HT-29 (cell line): ENCODE data around the gene GPR15LG. TPM values are rescaled to one million over a fixed set of nuclear protein-coding genes. Genes with fewer than 3 reads are reported as not detected.
"Not testable (repeated sequence)": the region's sequence is repeated elsewhere in the genome, so short reads cannot be mapped to it uniquely, and the experiment has no call there.

Source experiments
- DNase-seq: peaks from one replicate; pipeline ENCODE4 v3.0.0-alpha.2; 2015; ENCODE audit warnings: low spot score
- total RNA-seq: library from RNA; depleted of rRNA; stranded (reverse); fragments of >200 nt; shearing (Covaris generic); gene quantifications from 2 replicates; pipeline ENCODE4 v1.2.3, GENCODE V29; 2014

GPR15LG gene
- total RNA-seq, 1 experiment from 2014 or later, result not detected

DNA sequence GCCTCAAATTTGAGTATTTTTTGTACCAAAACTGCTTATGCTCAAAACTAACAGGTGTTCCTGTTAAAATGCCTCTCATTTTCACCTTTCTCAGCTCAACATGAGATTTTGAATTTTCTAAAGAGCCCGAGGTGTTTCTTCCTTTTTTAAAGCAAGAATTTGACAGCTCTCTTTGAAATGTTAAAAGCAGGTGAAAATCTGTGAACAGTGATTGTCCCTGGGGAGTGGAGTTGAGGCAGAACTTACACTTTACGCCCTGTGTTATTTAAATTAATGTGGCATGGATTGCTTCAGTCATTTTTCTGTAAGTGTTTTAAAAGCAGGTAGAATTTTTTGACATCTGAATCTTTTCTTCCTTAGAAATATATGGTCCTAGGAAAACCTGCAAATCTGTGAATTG, 9.2 kb upstream of the GPR15LG start:
- no peak for DNase-seq

DNA sequence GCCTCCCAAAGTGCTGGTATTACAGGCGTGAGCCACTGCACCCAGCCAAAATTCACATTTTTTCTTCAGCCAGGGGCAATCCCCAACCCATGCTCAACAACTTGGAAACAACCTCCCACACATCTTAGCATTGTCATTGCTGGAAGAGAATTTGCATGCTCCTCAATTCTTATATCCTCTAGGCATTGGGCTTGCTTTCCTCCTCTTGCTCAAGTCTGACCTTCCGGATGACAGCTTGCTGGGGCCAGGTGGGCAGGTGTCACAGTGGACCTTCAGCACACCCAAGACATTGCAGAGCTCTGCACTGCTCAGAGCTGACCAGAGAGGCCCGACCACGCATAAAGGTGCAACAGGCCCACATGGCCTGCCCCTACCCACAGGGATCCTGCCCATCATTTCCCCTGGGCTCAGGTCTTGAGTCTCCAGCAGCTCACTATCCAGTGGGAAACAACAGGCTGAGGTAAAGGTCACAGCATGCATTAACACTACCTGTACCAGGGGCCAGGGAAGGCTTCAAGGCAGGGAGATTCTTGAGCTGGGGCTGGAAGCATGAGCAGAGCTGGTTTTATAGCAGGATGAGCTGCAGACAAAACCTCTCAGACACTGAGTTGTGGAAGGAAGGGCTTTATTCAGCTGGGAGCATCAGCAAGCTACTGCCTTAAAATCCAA, 6.8 kb upstream of the GPR15LG start:
- DNase-seq, result no peak

DNA sequence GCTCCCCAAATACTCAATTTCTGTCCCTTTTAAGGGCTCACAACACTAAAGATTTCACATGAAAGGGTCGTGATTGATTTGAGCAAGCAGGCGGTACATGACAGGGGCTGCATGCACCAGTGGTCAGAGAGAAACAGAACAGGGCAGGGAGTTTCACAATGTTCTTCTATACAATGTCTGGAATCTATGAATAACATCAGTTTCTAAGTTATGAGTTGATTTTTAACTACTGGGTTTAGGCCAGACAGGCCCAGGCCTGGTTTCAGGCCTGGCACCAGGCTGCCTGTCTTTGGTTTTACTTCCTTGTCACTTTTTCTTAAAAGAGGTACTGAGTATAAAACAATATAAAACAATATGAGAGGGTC, 6.3 kb upstream of the GPR15LG start:
- not testable (repeated sequence) for DNase-seq

- not testable (repeated sequence) for DNase-seq
Observed at GRCh38 chr10:84168382-84168781, 5.2 kb upstream of the GPR15LG start.

DNA sequence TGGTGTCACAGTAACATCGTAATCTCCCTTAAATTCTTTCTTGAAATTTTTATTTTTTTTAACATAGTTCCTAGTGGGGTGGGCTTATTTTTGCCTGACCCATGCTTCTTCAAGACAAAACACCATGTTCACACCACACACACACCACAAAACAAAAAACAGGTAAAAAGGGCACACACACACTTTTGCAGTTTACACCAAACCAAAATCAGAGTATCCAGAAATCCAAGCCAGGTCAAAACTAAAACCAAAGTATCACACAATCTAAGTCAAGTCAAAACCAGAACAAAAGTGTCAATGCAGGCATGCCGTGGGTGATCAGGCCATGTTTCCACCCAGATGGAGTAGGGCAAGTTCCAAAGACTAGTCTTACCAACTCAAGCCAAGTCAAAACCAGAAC, 2.4 kb upstream of the GPR15LG start:
- DNase-seq, result not testable (repeated sequence)

GRCh38 chr10:84171700-84172466, 1.7 kb upstream of the GPR15LG start:
- not testable (repeated sequence) for DNase-seq

DNA sequence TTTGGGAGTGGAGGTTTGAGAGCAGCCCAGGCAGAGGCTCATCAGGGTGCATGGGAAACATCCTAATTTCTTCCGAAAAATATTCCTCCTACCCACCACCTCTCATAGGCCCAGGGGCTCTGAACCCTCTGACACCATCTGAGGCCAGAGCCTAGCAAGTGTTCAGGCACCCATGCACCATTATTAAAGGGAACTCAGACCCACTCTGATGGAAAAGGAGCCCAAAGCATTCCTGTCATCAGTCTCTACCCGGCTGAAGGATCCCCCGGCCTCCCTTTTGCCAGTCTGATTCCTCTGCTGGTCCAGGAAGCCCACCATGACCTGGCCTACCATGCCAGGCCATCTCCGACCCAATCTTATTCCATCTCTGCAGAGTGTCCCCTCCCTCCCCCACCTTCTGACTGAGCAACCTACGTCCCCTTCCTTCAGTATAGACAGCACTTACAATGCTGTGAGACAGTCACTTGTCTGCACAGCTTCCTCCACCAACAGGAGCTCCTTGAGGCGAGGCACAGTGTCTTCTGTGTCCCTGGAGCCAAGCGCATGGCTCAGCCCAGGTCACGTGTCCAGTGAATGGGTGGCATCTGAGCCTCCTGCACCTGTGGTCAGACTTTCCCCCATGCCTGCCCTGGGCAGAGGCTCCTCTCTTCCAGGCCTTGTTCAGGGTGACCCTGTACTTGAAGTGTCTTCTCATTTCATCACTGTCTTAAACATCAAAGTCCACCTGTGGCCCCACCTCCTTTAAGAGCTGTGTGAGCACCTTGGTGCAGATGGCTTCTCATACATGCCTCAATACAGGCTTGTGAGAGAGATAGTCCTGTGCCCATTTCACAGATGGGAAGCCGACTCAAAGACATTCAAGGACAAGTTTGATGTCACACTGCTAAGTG, 889 bp upstream of the GPR15LG start:
- DNase-seq, result no peak

- DNase-seq, result no peak
Observed at GRCh38 chr10:84175436-84175835, 1.8 kb downstream of the GPR15LG start.

DNA sequence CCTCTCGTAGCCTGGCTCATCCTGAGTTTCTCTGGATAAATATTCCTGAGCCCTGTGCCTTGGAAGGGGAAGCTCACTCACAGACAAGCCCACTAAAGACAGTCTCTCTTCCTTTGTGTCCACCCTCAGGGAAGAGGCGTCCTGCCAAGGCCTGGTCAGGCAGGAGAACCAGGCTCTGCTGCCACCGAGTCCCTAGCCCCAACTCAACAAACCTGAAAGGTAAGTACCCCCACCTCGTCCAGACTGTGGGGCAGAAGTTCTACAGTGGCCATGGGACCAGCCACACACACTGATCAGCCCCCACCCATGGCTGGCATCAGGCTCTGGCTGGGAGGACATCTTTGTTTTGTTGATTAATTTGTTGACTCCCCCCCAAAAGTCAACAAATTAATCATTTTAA, 2.8 kb downstream of the GPR15LG start:
- no peak for DNase-seq

- DNase-seq, result no peak
Observed at GRCh38 chr10:84176836-84177474, 3.4 kb downstream of the GPR15LG start.

DNA sequence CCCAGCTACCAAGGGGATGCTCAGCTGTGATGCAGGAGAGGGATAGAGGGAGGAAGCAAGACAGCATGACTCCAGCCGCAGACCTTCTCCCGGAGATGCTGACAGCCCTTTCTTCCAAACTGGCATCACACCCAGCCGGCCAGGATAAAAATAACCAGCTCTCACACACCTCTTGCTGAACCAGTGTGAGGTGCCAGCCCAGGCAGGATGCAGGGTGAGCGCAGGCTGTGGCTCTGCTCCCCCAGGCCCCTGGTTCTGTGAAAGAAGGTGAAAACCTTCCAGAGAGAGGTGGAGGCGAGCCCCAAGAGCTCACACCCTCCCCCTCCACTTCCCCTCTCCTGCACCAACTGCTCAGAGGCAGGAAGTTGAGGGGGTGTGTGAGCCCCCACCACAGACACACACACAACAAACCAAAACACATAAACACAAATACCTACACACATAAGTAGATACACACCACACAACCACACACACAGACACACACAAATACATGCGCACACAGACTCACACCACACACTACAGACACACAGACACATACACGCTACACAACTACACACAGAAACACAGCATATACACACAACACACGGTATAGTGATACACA, 4.0 kb downstream of the GPR15LG start:
- DNase-seq, result no peak

DNA sequence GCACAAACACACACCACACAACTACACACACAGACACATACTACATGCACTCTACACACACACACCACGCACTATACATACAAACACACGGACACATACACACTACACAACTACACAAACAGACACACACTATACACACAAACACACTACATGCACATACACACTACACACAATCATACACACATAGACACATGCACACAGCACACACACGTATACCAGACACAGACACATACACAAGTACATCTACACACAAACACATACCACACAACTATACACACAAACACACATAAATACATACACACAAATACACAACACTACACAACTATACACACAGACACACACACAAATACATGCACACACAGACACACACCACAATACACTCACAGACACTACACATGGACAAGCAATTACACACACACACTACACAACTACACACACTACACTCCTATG, 4.6 kb downstream of the GPR15LG start:
- DNase-seq, result no peak

GRCh38 chr10:84179059-84179710, 5.6 kb downstream of the GPR15LG start:
- peak; percentile 20 for DNase-seq

DNA sequence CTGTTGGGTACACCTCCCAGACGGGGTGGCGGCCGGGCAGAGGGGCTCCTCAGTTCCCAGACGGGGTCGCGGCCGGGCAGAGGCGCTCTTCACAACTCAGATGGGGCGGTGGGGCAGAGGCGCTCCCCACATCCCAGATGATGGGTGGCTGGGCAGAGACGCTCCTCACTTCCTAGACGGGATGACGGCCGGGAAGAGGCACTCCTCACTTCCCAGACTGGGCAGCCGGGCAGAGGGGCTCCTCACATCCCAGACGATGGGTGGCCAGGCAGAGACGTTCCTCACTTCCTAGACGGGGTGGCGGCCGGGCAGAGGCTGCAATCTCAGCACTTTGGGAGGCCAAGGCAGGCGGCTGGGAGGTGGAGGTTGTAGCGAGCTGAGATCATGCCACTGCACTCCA, 6.8 kb downstream of the GPR15LG start:
- DNase-seq, result not testable (repeated sequence)

DNA sequence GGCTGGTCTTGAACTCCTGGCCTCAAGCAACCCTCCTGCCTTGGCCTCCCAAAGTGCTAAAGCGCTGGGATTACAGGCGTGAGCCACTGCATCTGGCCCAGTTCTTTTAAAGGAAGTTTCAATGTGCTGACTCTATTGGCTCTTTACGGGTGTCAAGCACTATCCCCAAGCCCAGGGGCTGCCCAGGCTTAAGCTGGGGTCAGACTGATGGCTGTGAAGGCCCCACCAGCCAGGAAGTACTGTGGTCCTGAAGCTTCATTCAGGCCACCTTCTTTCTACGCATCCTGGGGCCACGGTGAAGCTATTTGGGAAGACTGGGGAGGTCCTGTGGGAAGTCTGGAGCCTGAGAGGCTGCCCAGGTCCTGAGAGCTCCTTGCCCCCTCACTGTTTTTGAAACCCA, 8.0 kb downstream of the GPR15LG start:
- DNase-seq, result no peak

DNA sequence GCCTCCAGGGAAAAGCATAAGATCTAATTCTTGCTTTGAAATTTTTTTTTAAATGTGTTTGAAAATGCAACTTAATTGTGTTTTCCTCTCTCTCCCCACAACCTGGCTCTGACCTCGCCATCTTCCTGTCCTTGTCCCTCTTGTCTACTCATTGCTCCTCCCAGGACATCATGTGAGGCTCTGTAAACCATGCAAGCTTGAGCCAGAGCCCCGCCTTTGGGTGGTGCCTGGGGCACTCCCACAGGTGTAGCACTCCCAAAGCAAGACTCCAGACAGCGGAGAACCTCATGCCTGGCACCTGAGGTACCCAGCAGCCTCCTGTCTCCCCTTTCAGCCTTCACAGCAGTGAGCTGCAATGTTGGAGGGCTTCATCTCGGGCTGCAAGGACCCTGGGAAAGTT, 10.9 kb downstream of the GPR15LG start:
- DNase-seq, result peak; percentile 25

DNA sequence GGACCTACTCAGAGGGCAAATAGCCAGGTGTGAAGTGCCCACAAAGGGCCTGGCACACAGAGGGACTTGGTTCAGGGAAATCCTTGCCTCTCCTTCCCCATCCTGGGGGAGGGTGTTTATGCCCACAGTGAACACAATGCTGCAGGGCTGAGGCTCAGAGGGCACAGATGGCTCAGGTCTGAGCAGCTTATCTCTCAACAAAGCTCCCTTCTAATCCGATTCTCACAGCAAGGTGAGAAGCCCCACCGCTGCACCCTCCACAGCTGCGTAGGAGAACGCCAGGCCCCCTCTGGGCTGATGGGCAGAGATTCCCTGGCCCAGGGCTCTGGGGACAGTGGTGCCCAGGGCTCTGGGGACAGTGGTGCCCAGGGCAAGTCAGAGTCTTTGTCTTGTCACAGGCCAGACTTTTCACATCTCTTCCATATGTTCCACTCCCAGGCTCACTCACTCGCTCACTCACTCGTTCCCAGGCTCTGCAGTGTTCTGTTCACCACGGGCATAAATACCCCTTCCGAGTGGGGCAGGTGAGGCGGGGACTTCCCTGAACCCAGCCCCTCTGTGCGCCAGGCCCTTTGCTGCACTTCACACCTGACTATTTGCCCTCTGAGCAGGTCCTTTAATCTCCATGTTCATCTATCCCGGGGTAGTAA, 12.1 kb downstream of the GPR15LG start:
- DNase-seq, result no peak

DNA sequence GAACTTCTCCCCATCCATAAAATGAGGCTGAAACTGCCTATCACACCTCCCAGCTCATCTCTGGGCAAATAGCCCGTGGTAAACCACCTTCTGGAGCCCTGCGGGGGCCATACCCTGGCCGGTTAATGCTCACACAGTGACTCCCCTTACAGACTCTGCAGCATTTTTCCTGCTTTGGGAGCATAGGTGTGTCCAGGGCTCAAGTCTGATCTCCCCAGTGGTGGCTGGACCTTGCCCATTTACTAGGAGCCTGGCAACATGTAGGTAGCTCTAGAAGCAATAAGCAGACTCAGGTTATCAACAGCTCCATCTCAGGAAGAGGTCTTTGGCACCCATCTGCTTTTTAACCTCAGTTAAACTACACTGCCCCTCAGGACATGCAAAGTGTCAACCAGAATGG, 15.2 kb downstream of the GPR15LG start:
- no peak for DNase-seq

DNA sequence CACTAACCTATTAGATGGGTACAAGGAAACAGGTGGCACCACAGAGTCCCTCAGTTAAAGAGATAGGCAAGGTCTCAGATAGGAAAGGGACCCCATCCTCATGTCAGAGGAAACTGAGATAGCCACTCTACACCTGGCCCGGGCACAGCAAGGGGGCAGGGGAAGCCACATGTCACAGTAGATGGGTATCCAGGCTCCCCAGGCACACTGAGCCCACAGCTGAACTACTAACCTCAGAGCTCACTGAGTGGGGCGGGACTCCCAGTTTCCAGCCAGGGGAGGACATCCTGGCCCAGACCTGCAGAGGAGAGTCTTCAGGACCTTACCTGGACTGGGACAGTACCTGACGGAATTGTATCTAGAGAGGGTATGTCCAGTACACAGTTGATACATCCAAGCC, 17.0 kb downstream of the GPR15LG start:
- DNase-seq, result no peak

DNA sequence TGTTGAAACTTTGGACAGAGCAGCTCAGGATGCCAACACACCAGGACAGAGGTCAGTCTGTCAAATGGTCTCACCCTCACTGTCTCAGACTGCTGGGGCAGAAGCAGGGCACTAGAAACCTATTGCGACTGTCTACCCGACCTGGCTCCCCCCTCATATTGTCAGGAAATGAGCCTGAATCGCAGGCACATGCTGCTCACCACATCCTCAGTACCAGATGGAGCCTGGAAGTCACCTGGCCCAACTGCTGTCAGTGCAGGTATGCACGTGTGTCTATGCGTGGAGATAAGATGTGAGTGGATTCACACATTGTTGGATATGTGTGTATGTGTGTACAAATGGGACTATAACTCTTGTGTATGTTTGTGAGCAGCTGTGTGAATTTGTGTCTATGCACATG, 17.5 kb downstream of the GPR15LG start:
- no peak for DNase-seq
